Measurements from ENCODE around the gene NSD1. TPM values are rescaled to one million over a fixed set of nuclear protein-coding genes. Genes with fewer than 3 reads are reported as not detected.

The NSD1 gene
- total and polyA plus RNA-seq, 9 of the 15 experiments (the other 6 are each of a cell fraction or from before 2014, with no cell fraction given): 3.8 to 51.0 (median 24.7) TPM

GRCh38 chr5:177154003-177154643 lies 20.6 kb downstream of the NSD1 start:
- H3K9me3 ChIP-seq (replicated peaks; ENCODE audit: control insufficient read depth, insufficient read depth, low read depth, low read length): no peaks in the 10 kb centered on the region
- intact Hi-C loops (cut with micrococcal nuclease) (no loop called here), in situ Hi-C loops (cut with MboI) (no loop called here)
- no peaks in the 10 kb centered on the region for H3K27me3 ChIP-seq (ENCODE audit: control insufficient read depth in 2 of 2, insufficient read depth in 2 of 2, low read length in 2 of 2)
- H3K79me2 ChIP-seq (ENCODE audit: control insufficient read depth, insufficient read depth, low read length): peaks cover 67% of the 10 kb centered on the region
- no peak for DNase-seq (ENCODE audit: extremely low read depth in 1 of 4, low spot score in 3 of 4)
- H3K36me3 ChIP-seq (ENCODE audit: control insufficient read depth, insufficient read depth, low read length): peaks cover 29% of the 10 kb centered on the region; the same call in 1 of the 3 replicates
- no peak overlapping the region for H3K27ac ChIP-seq (ENCODE audit: extremely low read depth, low read depth, low read length)
- 92% methylated on average over 6 of the region's 6 CpGs for WGBS (ENCODE audit: insufficient coverage, low coverage, missing lambda C conversion rate)
- no peak overlapping the region for H2AFZ ChIP-seq (ENCODE audit: low read depth, low read length)
- H3K4me2 ChIP-seq (ENCODE audit: insufficient read depth, low read length): no peak overlapping the region
- no peaks in the 10 kb centered on the region for H3K9me1 ChIP-seq (ENCODE audit: control insufficient read depth, insufficient read depth, low read length)
- CTCF ChIA-PET (ENCODE audit: low intra/inter-chr PET ratio): no interaction called here
- no peaks in the 10 kb centered on the region; the same call in 1 of the 2 replicates for H4K20me1 ChIP-seq (replicated peaks; ENCODE audit: control insufficient read depth, insufficient read depth, low read length)
- BruUV-seq (replicated peaks): TSS peak; percentile 23
- peak; percentile 19 for FAIRE-seq
- no peak overlapping the region for H3K4me3 ChIP-seq
- ATAC-seq: no peak
- peak; percentile 42; the same call in 1 of the 2 replicates for TF ChIP-seq ZNF316 (IDR thresholded peaks at IDR 0.05)
- no peak for TF ChIP-seq CUX1 (CRISPR knock-in tag; IDR thresholded peaks at IDR 0.05)
- no peak for TF ChIP-seq HDAC1 (IDR thresholded peaks at IDR 0.05)
- TF ChIP-seq KLF1 (tag; IDR thresholded peaks at IDR 0.05): no peak
- POLR2A ChIA-PET: interaction anchor here (0.9 to 1.6 kb wide), 5 partner anchors 8 to 17 kb away, joined by 3 to 5 read pairs (median 3); no protein-coding TSS in a partner anchor
- no peaks in the 10 kb centered on the region for H3K4me1 ChIP-seq (replicated peaks in 1 of 2; ENCODE audit: control insufficient read depth in 2 of 2, insufficient read depth in 2 of 2, low read length in 2 of 2)
- H3K9ac ChIP-seq (ENCODE audit: insufficient read depth in 1 of 2, low read depth in 2 of 2, low read length in 2 of 2): no peak overlapping the region

Data from K562 (cell line).